PC-3 (cell line): ENCODE data around the gene SRGAP3. TPM values are rescaled to one million over a fixed set of nuclear protein-coding genes. Genes with fewer than 3 reads are reported as not detected.

Source experiments
- ATAC-seq: fragments of 200-7000 bp; cut with Tn5 transposase; 2 replicates; pipeline ENCODE4 v1.9.1; 2020; ENCODE audit warnings: mild to moderate bottlenecking, moderate library complexity
- BruUV-seq: library from RNA; stranded (reverse); fragments of 400-500 nt; replicated peaks from 2 replicates; lab custom pipeline; 2021; lab: Mats Ljungman, UMichigan
- CTCF ChIA-PET: fragments of 300-600 bp; sonication (Branson Sonifier 250); formaldehyde crosslinking; loops from one replicate; lab custom pipeline; 2022; ENCODE audit warnings: antibody characterized with exemption; lab: Charles Lee
- POLR2A ChIA-PET: fragments of 300-600 bp; sonication (Branson Sonifier 250); formaldehyde crosslinking; loops from one replicate; lab custom pipeline; 2022; ENCODE audit warnings: antibody characterized with exemption; ENCODE audit not compliant: unreplicated experiment; lab: Charles Lee
- DNase-seq: peaks from one replicate; pipeline ENCODE4 v3.0.0-alpha.2; 2015
- H2AFZ ChIP-seq: fragments of 300-600 bp; sonication (generic); 2 replicates; pipeline ENCODE4 v1.6.0; 2016; ENCODE audit warnings: antibody characterized with exemption, low read length
- H3F3A ChIP-seq: fragments of 300-600 bp; sonication (generic); one replicate; pipeline ENCODE4 v1.6.0; 2017; ENCODE audit warnings: antibody characterized with exemption, low read length, control low read depth, mild to moderate bottlenecking; ENCODE audit not compliant: unreplicated experiment
- H3K27ac ChIP-seq: fragments of 300-600 bp; sonication (generic); 2 replicates; pipeline ENCODE4 v1.5.1; 2016; ENCODE audit warnings: mild to moderate bottlenecking, low read length
- H3K27me3 ChIP-seq: fragments of 300-600 bp; sonication (generic); 2 replicates; pipeline ENCODE4 v1.6.1; 2016; ENCODE audit warnings: low read length, mixed read lengths
- H3K36me3 ChIP-seq: fragments of 300-600 bp; sonication (generic); 2 replicates; pipeline ENCODE4 v1.6.1; 2016; ENCODE audit warnings: low read depth, mixed run types, low read length, mixed read lengths
- H3K4me1 ChIP-seq: fragments of 300-600 bp; sonication (generic); 2 replicates; pipeline ENCODE4 v1.5.1; 2016; ENCODE audit warnings: low read length; ENCODE audit not compliant: insufficient read depth
- H3K4me2 ChIP-seq: fragments of 300-600 bp; sonication (generic); 2 replicates; pipeline ENCODE4 v1.6.0; 2016; ENCODE audit warnings: low read length
- H3K4me3 ChIP-seq: fragments of 300-600 bp; sonication (generic); 2 replicates; pipeline ENCODE4 v1.5.1; 2016; ENCODE audit warnings: mild to moderate bottlenecking, low read length, mixed read lengths
- H3K79me2 ChIP-seq: fragments of 300-600 bp; sonication (generic); 2 replicates; pipeline ENCODE4 v1.6.1; 2017; ENCODE audit warnings: low read length, mixed read lengths
- H3K9ac ChIP-seq: fragments of 300-600 bp; sonication (generic); 2 replicates; pipeline ENCODE4 v1.6.0; 2016; ENCODE audit warnings: mild to moderate bottlenecking, low read length
- H3K9me2 ChIP-seq: fragments of 300-600 bp; sonication (generic); replicated peaks from 2 replicates; pipeline ENCODE4 v1.6.1; 2016; ENCODE audit warnings: mixed run types, low read length, mixed read lengths
- H3K9me3 ChIP-seq: fragments of 300-600 bp; sonication (generic); 2 replicates; pipeline ENCODE4 v1.6.1; 2016; ENCODE audit warnings: low read length, mixed read lengths
- H4K20me1 ChIP-seq: fragments of 300-600 bp; sonication (generic); 2 replicates; pipeline ENCODE4 v1.6.1; 2016; ENCODE audit warnings: low read length, mixed read lengths
- CTCF ChIP-seq: fragments of 300-600 bp; sonication (generic); conservative IDR thresholded peaks from 2 replicates; pipeline ENCODE4 v1.5.1; 2017; ENCODE audit warnings: antibody characterized with exemption, low read depth, mild to moderate bottlenecking, low read length
- EZH2 ChIP-seq: fragments of 300-600 bp; sonication (generic); IDR thresholded peaks from one replicate; pipeline ENCODE4 v1.6.1; 2017; ENCODE audit warnings: antibody characterized with exemption, mild to moderate bottlenecking, low read length; ENCODE audit not compliant: unreplicated experiment
- EZH2phosphoT487 ChIP-seq: fragments of 300-600 bp; sonication (generic); IDR thresholded peaks from 2 replicates; pipeline ENCODE4 v1.6.1; 2018; ENCODE audit warnings: mild to moderate bottlenecking, antibody characterized with exemption, low read length, borderline replicate concordance
- intact Hi-C: fragments of 100-400 bp; cut with micrococcal nuclease; formaldehyde crosslinking; loops from 2 replicates; pipeline ENCODE4 v1.9.0; 2023
- total RNA-seq: library from RNA; depleted of rRNA; stranded (reverse); fragments of >200 nt; gene quantifications from 2 replicates; pipeline ENCODE4 v1.2.3, GENCODE V29; 2014

The SRGAP3 gene
- total RNA-seq, 1 experiment from 2014 or later = 7.5 TPM

GRCh38 chr3:9040996-9041395 lies 208.4 kb downstream of the SRGAP3 start:
- no peaks in the 10 kb centered on the region for H4K20me1 ChIP-seq
- H3K9me2 ChIP-seq = no peaks in the 10 kb centered on the region
- ATAC-seq (no peak), DNase-seq (peak; percentile 49)
- no peaks in the 10 kb centered on the region for H3F3A ChIP-seq
- BruUV-seq = no TSS peak
- no peak overlapping the region for H2AFZ ChIP-seq
- H3K4me3 ChIP-seq = no peak overlapping the region
- H3K36me3 ChIP-seq = no peaks in the 10 kb centered on the region
- no peaks in the 10 kb centered on the region for H3K4me1 ChIP-seq
- POLR2A ChIA-PET = no interaction called here
- H3K4me2 ChIP-seq = no peak overlapping the region
- H3K9me3 ChIP-seq = no peaks in the 10 kb centered on the region
- TF ChIP-seq CTCF (no peak), EZH2 (no peak), EZH2phosphoT487 (no peak)
- H3K9ac ChIP-seq = no peak overlapping the region
- H3K79me2 ChIP-seq = no peaks in the 10 kb centered on the region
- intact Hi-C loops = no loop called here
- H3K27ac ChIP-seq = no peak overlapping the region
- CTCF ChIA-PET = no interaction called here
- H3K27me3 ChIP-seq = no peaks in the 10 kb centered on the region

- Histone ChIP-seq H3F3A (no peaks in the 10 kb centered on the region), H3K4me2 (no peak overlapping the region), H3K4me3 (no peak overlapping the region), H3K79me2 (no peaks in the 10 kb centered on the region), H3K9ac (no peak overlapping the region), H3K27ac (no peak overlapping the region), H3K9me2 (no peaks in the 10 kb centered on the region), H3K36me3 (no peaks in the 10 kb centered on the region), H3K27me3 (no peaks in the 10 kb centered on the region), H3K9me3 (no peaks in the 10 kb centered on the region), H4K20me1 (no peaks in the 10 kb centered on the region), H2AFZ (no peak overlapping the region), H3K4me1 (no peaks in the 10 kb centered on the region)
- TF ChIP-seq EZH2phosphoT487 (no peak), CTCF (no peak), EZH2 (no peak)
- intact Hi-C loops = no loop called here
- ATAC-seq (no peak), DNase-seq (no peak)
- ChIA-PET POLR2A (no interaction called here), CTCF (no interaction called here)
- BruUV-seq = no TSS peak
These were observed 212.2 kb downstream of the SRGAP3 start for GRCh38 chr3:9037144-9037711.

GRCh38 chr3:9036404-9037131 lies 212.9 kb downstream of the SRGAP3 start:
- H3K9ac ChIP-seq = no peak overlapping the region
- H3K36me3 ChIP-seq = no peaks in the 10 kb centered on the region
- H4K20me1 ChIP-seq = no peaks in the 10 kb centered on the region
- DNase-seq = no peak
- H3F3A ChIP-seq = no peaks in the 10 kb centered on the region
- no TSS peak for BruUV-seq
- no peak for ATAC-seq
- ChIA-PET POLR2A (no interaction called here), CTCF (no interaction called here)
- H3K9me2 ChIP-seq = no peaks in the 10 kb centered on the region
- intact Hi-C loops = no loop called here
- no peak overlapping the region for H2AFZ ChIP-seq
- no peaks in the 10 kb centered on the region for H3K27me3 ChIP-seq
- no peaks in the 10 kb centered on the region for H3K79me2 ChIP-seq
- H3K4me3 ChIP-seq = no peak overlapping the region
- no peak overlapping the region for H3K27ac ChIP-seq
- TF ChIP-seq EZH2 (no peak), CTCF (no peak), EZH2phosphoT487 (no peak)
- H3K9me3 ChIP-seq = no peaks in the 10 kb centered on the region
- H3K4me2 ChIP-seq = no peak overlapping the region
- H3K4me1 ChIP-seq = no peaks in the 10 kb centered on the region
